Fibroblast of mammary gland (primary cell): Measurements from ENCODE around the gene SLC66A3.
A peak's percentile ranks its signal among the peaks of the same experiment; 100 is the strongest.

Experiments
- DNase-seq: peaks from one replicate; pipeline ENCODE4 v3.0.0-alpha.2; 2010; ENCODE audit warnings: low read depth
- H3K4me3 ChIP-seq: 2 replicates; pipeline ENCODE4 v1.5.1; 2011; ENCODE audit warnings: low read depth, mild to moderate bottlenecking, low read length, moderate library complexity; ENCODE audit not compliant: control insufficient read depth
- TF ChIP-seq, protein P1 (sequence below): conservative IDR thresholded peaks from 2 replicates; pipeline ENCODE4 v1.5.1; 2011; ENCODE audit warnings: low read depth, low read length, inconsistent platforms; ENCODE audit not compliant: control insufficient read depth, insufficient read depth

SLC66A3 gene

DNA sequence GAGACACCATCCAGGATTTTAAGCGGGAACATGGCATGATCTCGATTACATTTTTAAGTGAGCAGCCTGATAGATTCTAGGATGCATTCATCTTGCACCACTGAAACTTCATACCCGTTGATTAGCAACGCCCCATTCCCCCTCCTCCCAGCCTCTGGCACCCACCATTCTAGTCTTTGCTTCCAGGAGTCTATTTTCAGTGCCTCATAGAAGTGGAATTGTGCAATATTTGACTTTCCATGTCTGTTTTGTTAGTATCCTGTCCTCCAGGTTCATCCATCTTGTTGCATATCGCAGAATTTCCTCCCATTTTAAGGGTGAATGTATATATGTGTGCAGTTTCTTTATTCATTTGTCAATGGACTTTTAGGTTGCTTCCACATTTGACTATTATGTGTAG is 20.9 kb upstream of the SLC66A3 start:
- no peak overlapping the region for H3K4me3 ChIP-seq
- TF ChIP-seq, protein P1, sequence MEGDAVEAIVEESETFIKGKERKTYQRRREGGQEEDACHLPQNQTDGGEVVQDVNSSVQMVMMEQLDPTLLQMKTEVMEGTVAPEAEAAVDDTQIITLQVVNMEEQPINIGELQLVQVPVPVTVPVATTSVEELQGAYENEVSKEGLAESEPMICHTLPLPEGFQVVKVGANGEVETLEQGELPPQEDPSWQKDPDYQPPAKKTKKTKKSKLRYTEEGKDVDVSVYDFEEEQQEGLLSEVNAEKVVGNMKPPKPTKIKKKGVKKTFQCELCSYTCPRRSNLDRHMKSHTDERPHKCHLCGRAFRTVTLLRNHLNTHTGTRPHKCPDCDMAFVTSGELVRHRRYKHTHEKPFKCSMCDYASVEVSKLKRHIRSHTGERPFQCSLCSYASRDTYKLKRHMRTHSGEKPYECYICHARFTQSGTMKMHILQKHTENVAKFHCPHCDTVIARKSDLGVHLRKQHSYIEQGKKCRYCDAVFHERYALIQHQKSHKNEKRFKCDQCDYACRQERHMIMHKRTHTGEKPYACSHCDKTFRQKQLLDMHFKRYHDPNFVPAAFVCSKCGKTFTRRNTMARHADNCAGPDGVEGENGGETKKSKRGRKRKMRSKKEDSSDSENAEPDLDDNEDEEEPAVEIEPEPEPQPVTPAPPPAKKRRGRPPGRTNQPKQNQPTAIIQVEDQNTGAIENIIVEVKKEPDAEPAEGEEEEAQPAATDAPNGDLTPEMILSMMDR = no peak
- DNase-seq = no peak

DNA sequence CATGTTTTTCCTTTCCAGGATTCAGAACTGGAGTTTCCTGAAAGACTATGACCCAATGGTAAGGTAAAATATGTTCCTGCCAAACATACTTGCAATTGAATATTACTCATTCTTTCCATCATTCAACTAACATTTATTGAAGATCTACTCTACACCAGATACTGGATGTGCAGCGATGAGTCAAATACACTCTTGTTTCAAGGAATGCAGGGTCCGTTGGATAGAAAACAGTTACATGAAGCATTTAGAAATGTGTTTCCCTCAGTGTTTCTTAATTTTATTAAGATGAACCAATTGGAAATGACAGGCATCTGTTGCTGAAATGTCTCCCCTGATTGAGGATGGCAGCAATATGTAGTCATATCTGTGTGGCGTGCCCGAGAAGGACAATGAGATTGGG is 14.8 kb upstream of the SLC66A3 start:
- no peak overlapping the region for H3K4me3 ChIP-seq
- TF ChIP-seq, protein P1 = no peak
- DNase-seq = peak; percentile 82

DNA sequence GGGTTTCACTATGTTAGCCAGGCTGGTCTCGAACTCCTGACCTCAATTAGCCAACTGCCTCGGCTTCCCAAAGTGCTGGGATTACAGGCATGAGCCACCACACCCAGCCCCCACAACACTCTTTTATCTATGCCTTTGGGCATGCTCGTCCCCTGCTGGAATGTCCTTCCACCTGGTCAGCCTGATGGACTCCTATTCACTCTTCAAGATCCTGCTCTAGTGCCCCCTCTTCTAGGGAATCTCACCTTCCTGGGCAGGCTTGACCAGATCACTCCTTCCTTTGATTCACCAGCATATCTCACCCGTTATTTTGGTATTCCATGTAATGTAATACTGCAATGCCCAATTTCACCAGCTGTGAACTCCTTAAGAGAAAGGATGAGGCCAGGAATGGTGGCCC is 13.9 kb upstream of the SLC66A3 start:
- TF ChIP-seq, protein P1 = no peak
- no peak overlapping the region for H3K4me3 ChIP-seq
- no peak for DNase-seq

DNA sequence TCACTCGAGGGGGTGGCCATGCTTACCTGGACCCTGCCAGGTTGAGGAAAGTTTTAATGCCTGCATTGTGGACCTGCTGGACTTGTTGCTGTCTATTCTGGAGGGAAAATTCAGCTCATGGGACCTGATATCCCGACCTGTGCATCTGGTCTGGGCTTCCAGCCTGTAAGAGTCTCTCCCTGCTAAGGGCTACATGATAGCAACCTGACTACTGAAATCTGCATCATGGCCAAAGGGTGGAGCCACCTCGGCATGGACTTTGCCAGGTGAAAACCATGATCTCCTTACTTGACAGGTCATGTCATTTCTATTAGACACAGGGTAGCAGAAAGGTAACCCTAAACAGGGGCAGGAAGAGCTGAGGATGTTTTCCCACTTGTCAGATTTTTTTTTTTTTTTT is 12.9 kb upstream of the SLC66A3 start:
- H3K4me3 ChIP-seq = no peak overlapping the region
- TF ChIP-seq, protein P1 = no peak
- DNase-seq = no peak

DNA sequence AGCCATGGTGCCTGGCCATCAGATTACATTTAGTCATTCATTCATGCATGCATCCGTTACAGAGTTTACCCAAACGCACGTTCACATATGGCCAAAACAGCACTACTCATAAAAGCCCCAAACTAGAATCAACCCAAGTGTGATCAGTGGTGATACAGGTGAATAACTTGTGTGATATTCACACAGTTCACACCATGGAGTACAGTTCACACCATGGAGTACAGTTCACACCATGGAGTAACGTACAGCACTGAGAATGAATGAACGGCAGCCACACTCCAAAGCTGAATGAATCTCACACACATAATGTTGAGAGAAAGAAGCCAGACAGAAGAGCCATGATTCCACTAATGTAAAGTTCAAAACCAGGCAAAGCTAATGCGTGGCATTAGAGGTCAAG is 12.3 kb upstream of the SLC66A3 start:
- no peak overlapping the region for H3K4me3 ChIP-seq
- DNase-seq = no peak
- TF ChIP-seq, protein P1 = no peak

DNA sequence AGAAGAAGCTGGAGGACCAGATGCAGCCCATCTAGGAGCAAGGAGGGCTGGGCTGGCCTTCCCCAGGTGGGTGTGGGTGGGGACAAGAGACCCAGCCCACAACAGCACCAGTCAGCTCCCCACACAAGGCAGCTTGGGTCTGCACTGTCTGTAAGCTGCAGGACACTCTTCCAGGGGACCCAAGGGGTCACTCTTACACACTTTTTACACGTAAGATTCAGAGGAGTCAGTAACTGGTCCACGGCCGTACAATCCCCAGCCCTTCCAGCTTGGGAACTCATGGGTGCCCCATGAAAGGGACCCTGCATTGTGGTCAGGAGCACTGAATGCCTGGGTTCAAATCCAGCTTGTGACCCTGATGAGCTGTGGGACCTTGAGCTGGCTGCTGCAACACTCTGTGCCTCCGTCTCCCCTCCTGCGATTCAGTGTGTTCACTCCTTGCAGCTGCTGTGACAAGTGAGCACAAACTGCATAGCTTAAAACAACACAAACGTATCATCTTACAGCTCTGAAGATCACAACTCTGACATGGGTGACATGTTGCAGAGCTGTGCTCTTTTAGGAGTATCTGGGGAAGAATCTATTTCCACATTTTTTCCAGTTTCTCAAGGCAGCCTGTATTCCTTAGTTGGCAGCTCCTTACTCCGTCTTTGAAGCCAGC is 11.1 kb upstream of the SLC66A3 start:
- TF ChIP-seq, protein P1 = no peak
- DNase-seq = no peak
- no peak overlapping the region for H3K4me3 ChIP-seq

DNA sequence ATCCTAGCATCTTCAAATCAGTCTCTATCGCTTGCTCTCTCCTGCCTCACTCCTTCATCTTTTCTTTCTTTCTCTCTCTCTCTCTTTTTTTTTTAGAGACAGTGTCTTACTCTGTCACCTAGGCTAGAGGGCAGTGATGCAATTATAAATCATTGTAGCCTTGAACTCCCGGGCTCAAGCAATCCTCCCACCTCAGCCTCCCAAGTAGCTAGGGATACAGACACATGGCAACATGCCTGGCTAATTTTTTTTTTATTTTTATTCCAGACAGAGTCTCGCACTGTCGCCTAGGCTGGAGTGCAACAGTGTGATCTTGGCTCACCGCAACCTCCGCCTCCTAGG is 10.6 kb upstream of the SLC66A3 start:
- TF ChIP-seq, protein P1 = no peak
- no peak for DNase-seq

More for the DNA sequence above, 10.6 kb upstream of the SLC66A3 start:
- no peak overlapping the region for H3K4me3 ChIP-seq
